ENCODE measurements around the gene MAST4. TPM values are rescaled to one million over a fixed set of nuclear protein-coding genes. Genes with fewer than 3 reads are reported as not detected.

Gene MAST4
- total and polyA plus RNA-seq, 2 of the 8 experiments (the other 6 are each of a cell fraction or from before 2014, with no cell fraction given) = 1.5 to 2.6 TPM

DNA sequence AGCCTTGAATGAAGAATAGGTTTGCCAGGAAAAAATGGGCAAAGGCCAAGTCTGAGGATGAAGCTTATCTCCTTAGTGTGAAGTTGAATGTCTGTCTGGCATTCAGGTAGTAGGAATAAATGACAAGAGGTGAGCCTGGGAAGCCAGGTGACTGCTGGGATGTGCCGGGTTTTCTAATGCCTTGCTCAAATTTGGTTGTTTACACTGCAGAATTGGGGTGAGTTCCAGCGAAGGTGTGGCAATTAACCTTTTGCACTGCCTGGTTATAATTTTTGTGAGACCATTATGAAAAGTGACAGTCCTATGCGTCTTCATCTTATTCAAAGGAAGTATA is 73.6 kb downstream of the MAST4 start:
- DNase-seq (ENCODE audit: low read depth in 1 of 2, low spot score in 2 of 2) = no peak
- no peak overlapping the region for H2BK120ac ChIP-seq (replicated peaks; ENCODE audit: low read depth, low read length)
- no peaks in the 10 kb centered on the region for H3K23me2 ChIP-seq (ENCODE audit: low read depth, low read length)
- no peak overlapping the region for H3K27ac ChIP-seq (ENCODE audit: low read depth, low read length)
- H3K79me2 ChIP-seq (ENCODE audit: control insufficient read depth in 1 of 2, insufficient read depth in 2 of 2, low read length in 2 of 2) = no peaks in the 10 kb centered on the region
- H3K9ac ChIP-seq (replicated peaks in 1 of 4; ENCODE audit: extremely low read depth in 1 of 4, low read depth in 3 of 4, low read length in 3 of 4) = no peak overlapping the region
- no peak overlapping the region for H2BK12ac ChIP-seq (ENCODE audit: low read depth, low read length)
- H3K14ac ChIP-seq (ENCODE audit: insufficient read length) = no peak overlapping the region
- no peak overlapping the region for H4K8ac ChIP-seq (ENCODE audit: extremely low read depth, insufficient read depth, low read length)
- no peaks in the 10 kb centered on the region for H3K79me1 ChIP-seq (ENCODE audit: low read depth, low read length)
- H2BK15ac ChIP-seq (ENCODE audit: low read length) = no peak overlapping the region
- ChIA-PET POLR2A (ENCODE audit: partially characterized antibody) (no interaction called here), CTCF (ENCODE audit: partially characterized antibody) (interaction anchor here (1.3 to 1.5 kb wide), 2 partner anchors 59 kb away, joined by 3 to 4 read pairs; no protein-coding TSS in a partner anchor)
- H2BK20ac ChIP-seq (ENCODE audit: low read length) = no peak overlapping the region
- no peak overlapping the region for H3K4ac ChIP-seq (replicated peaks; ENCODE audit: insufficient read length, low read depth, low read length)
- no peak overlapping the region for H3K4me2 ChIP-seq (ENCODE audit: insufficient read depth in 1 of 2, low read depth in 2 of 2, low read length in 2 of 2)
- no peak overlapping the region for H2AK5ac ChIP-seq (ENCODE audit: low read depth, low read length)
- no peak overlapping the region for H4K91ac ChIP-seq (replicated peaks; ENCODE audit: insufficient read length, low read length)
- TF ChIP-seq POLR2AphosphoS5 (IDR thresholded peaks at IDR 0.05; ENCODE audit: low read depth, low read length) (no peak), HDAC2 (IDR thresholded peaks at IDR 0.05; ENCODE audit: borderline replicate concordance in 1 of 2, low read depth in 2 of 2, low read length in 2 of 2) (no peak), EP300 (IDR thresholded peaks at IDR 0.05; ENCODE audit: borderline replicate concordance in 1 of 2, low read depth in 2 of 2, low read length in 2 of 2) (no peak), KDM1A (IDR thresholded peaks at IDR 0.05; ENCODE audit: borderline replicate concordance, low read length) (no peak), PHF8 (conservative IDR thresholded peaks at IDR 0.05; ENCODE audit: low read depth, low read length) (no peak), KDM5A (IDR thresholded peaks at IDR 0.05; ENCODE audit: low read length) (no peak), JUN (IDR thresholded peaks at IDR 0.05; ENCODE audit: low read depth, low read length) (no peak), EZH2 (IDR thresholded peaks at IDR 0.05; ENCODE audit: low read depth, low read length, severe bottlenecking) (no peak), JUND (IDR thresholded peaks at IDR 0.05; ENCODE audit: low read length) (no peak), BACH1 (IDR thresholded peaks at IDR 0.05; ENCODE audit: low read length) (no peak), RNF2 (IDR thresholded peaks at IDR 0.05; ENCODE audit: borderline replicate concordance, low read depth, low read length, missing control alignments, poor library complexity, severe bottlenecking) (no peak)
- TF ChIP-seq, protein P1, sequence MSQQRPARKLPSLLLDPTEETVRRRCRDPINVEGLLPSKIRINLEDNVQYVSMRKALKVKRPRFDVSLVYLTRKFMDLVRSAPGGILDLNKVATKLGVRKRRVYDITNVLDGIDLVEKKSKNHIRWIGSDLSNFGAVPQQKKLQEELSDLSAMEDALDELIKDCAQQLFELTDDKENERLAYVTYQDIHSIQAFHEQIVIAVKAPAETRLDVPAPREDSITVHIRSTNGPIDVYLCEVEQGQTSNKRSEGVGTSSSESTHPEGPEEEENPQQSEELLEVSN (IDR thresholded peaks at IDR 0.05) = no peak
- TF ChIP-seq, protein P2, sequence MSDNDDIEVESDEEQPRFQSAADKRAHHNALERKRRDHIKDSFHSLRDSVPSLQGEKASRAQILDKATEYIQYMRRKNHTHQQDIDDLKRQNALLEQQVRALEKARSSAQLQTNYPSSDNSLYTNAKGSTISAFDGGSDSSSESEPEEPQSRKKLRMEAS (IDR thresholded peaks at IDR 0.05) = no peak
- H3K23ac ChIP-seq (ENCODE audit: insufficient read length) = no peak overlapping the region
- H3K9me3 ChIP-seq (ENCODE audit: insufficient read depth in 2 of 2, low read depth in 1 of 2, low read length in 1 of 2) = no peaks in the 10 kb centered on the region
- H2AFZ ChIP-seq (ENCODE audit: low read length) = no peak overlapping the region
- H3K4me3 ChIP-seq (ENCODE audit: extremely low read depth in 1 of 4, insufficient read depth in 2 of 4, low read depth in 3 of 4, low read length in 4 of 4) = no peak overlapping the region
- H3K4me1 ChIP-seq (replicated peaks in 1 of 4; ENCODE audit: control insufficient read depth in 3 of 4, insufficient read depth in 4 of 4, low read length in 3 of 4) = 0 out of 7 replicates have a peak, but pooled peaks cover 0 to 3% (median 0%) of the 10 kb centered on the region in 4 experiments
- H3K18ac ChIP-seq (ENCODE audit: extremely low read depth, low read length) = no peak overlapping the region
- H3K56ac ChIP-seq (replicated peaks; ENCODE audit: insufficient read length, low read depth, low read length) = no peak overlapping the region
- H3K27me3 ChIP-seq (replicated peaks in 1 of 4; ENCODE audit: control insufficient read depth in 3 of 4, extremely low read depth in 1 of 4, insufficient read depth in 3 of 4, low read length in 3 of 4) = no peaks in the 10 kb centered on the region
- FAIRE-seq = no peak
- H4K20me1 ChIP-seq (replicated peaks in 1 of 2; ENCODE audit: control insufficient read depth in 1 of 2, insufficient read depth in 2 of 2, low read length in 2 of 2) = no peaks in the 10 kb centered on the region
- no peak overlapping the region for H4K5ac ChIP-seq (ENCODE audit: insufficient read length, low read depth, low read length)
- no peak overlapping the region for H2BK5ac ChIP-seq (ENCODE audit: low read depth, low read length)
- 92% methylated on average over 3 of the region's 3 CpGs; no CpG with 5 or more reads in 1 of the 2 experiments for WGBS, 2 experiments (ENCODE audit: extremely low coverage in 1 of 2, insufficient coverage in 1 of 2, insufficient read length in 1 of 2, insufficient replicate concordance in 2 of 2, low coverage in 1 of 2, low lambda C conversion rate in 2 of 2, missing lambda C conversion rate in 1 of 2)
- H3K36me3 ChIP-seq (ENCODE audit: control insufficient read depth in 2 of 4, insufficient read depth in 4 of 4, low read length in 3 of 4) = no peaks in the 10 kb centered on the region

Data from H1 (cell line).